ENCODE data around the gene ARSG. TPM values are rescaled to one million over a fixed set of nuclear protein-coding genes. Genes with fewer than 3 reads are reported as not detected.

The ARSG gene
- polyA plus RNA-seq, 1 of the 3 experiments (the other 2 are of a cell fraction), result 0.41 TPM

DNA sequence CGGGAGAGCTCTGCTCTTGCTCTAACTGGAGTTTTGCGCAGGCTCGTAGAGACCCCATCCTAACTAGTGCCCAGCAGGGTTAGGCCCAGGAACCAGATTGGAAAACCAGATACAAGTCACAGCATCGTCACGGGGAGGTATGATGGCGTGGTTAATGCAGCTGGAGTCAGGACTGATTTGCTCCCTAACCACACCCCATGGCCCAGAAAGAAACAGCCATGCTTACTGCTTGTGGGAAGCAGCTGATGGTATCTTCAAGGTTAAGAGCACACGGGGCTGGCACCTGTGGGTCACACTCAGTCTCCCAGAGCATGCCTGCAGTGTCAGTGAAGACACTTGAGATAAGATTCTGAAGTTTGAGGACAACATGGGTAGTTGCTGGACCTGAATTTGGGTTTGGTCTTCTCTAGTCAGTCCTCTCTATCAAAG lies 105.8 kb downstream of the ARSG start:
- no peak overlapping the region for H3K27ac ChIP-seq (ENCODE audit: low read depth in 2 of 2, low read length in 1 of 2)
- H4K20me1 ChIP-seq (ENCODE audit: insufficient read depth), result no peaks in the 10 kb centered on the region
- DNase-seq, result no peak
- H3K4me3 ChIP-seq (ENCODE audit: low read depth in 2 of 2, low read length in 1 of 2), result no peak overlapping the region
- TF ChIP-seq, protein P1, sequence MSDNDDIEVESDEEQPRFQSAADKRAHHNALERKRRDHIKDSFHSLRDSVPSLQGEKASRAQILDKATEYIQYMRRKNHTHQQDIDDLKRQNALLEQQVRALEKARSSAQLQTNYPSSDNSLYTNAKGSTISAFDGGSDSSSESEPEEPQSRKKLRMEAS (IDR thresholded peaks at IDR 0.05; ENCODE audit: low read depth), result no peak
- TF ChIP-seq, protein P2, sequence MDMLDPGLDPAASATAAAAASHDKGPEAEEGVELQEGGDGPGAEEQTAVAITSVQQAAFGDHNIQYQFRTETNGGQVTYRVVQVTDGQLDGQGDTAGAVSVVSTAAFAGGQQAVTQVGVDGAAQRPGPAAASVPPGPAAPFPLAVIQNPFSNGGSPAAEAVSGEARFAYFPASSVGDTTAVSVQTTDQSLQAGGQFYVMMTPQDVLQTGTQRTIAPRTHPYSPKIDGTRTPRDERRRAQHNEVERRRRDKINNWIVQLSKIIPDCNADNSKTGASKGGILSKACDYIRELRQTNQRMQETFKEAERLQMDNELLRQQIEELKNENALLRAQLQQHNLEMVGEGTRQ (IDR thresholded peaks at IDR 0.05; ENCODE audit: borderline replicate concordance, low read depth, low read length), result no peak
- TF ChIP-seq FOSL2 (IDR thresholded peaks at IDR 0.05; ENCODE audit: borderline replicate concordance, low read depth), result no peak
- TF ChIP-seq EZH2phosphoT487 (IDR thresholded peaks at IDR 0.05; ENCODE audit: borderline replicate concordance, low read depth), result no peak
- TF ChIP-seq, protein P3, sequence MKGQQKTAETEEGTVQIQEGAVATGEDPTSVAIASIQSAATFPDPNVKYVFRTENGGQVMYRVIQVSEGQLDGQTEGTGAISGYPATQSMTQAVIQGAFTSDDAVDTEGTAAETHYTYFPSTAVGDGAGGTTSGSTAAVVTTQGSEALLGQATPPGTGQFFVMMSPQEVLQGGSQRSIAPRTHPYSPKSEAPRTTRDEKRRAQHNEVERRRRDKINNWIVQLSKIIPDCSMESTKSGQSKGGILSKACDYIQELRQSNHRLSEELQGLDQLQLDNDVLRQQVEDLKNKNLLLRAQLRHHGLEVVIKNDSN (IDR thresholded peaks at IDR 0.05; ENCODE audit: borderline replicate concordance, low read depth), result no peak
- TF ChIP-seq ELF1 (IDR thresholded peaks at IDR 0.05), result no peak
- no peak for TF ChIP-seq MXI1 (IDR thresholded peaks at IDR 0.05; ENCODE audit: low read depth, low read length)
- no peak for TF ChIP-seq NFIC (IDR thresholded peaks at IDR 0.05; ENCODE audit: borderline replicate concordance)
- no peak overlapping the region for H3K9ac ChIP-seq
- no peaks in the 10 kb centered on the region for H3K9me3 ChIP-seq
- peaks cover 3 to 5% of the 10 kb centered on the region in 2 experiments; a peak in 2 of 4 replicates for H3K4me1 ChIP-seq (ENCODE audit: control insufficient read depth in 1 of 2, insufficient read depth in 2 of 2, low read depth in 1 of 2, low read length in 1 of 2)
- H3K27me3 ChIP-seq (ENCODE audit: insufficient read depth), result no peaks in the 10 kb centered on the region
- no peak overlapping the region for H2AFZ ChIP-seq (ENCODE audit: low read depth)
- ChIA-PET CTCF (interaction anchor here (0.7 to 1.1 kb wide), 3 partner anchors 27 to 286 kb away, joined by 3 to 4 read pairs (median 3); no protein-coding TSS in a partner anchor), POLR2A (no interaction called here)
- H3K79me2 ChIP-seq (ENCODE audit: insufficient read depth), result no peaks in the 10 kb centered on the region
- H3K9me2 ChIP-seq, result no peaks in the 10 kb centered on the region
- no peaks in the 10 kb centered on the region for H3F3A ChIP-seq (replicated peaks; ENCODE audit: insufficient read depth)
- 48% methylated on average over 7 of the region's 7 CpGs for WGBS (ENCODE audit: low lambda C conversion rate)
- H3K4me2 ChIP-seq, result no peak overlapping the region
- H3K36me3 ChIP-seq (replicated peaks in 1 of 2; ENCODE audit: control insufficient read depth in 1 of 2, insufficient read depth in 2 of 2, low read length in 1 of 2), result no peaks in the 10 kb centered on the region

DNA sequence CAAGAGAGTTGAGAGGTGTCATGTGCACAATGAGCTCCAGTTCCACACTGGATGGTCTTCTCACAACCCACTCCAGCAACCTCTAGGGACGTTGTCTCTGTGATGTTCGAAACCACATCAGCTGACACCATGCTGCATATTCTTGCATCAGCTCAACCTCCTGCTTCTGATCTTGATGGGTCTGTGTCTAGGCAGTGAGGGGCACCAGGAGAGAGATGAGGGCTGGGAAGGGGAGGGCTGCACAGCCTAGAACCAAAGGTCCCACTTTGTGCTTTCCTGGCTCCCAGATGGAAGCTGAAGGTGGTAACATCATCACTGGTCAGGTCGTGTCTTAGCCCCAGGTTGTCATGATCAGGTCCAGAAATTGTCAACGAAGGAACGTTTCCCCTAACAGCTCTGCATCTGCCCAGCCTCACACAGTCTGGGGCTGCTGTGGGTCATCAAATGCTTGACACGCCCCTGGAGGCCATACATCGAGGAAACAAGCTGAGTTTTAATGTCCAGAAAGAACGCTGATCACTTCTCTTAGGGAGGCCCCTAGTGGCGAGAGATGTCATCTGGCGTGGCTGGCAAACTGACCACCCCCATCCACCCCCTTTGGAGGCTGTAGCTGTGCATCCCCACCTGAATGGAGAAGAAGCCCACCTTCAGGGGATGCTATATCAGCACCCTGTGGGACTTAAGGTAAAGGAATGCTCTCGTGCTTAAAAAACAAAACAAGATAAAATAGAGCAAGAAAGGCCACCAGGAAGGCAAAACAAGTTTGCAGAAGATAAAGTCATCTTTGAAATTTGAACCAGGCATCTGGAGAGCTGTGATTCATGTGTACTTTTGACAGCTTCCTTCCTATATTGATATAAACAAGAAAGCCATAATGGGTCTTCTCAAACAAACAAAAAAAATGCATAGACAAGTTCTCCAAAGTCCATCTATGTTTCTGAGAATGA lies 107.7 kb downstream of the ARSG start:
- Histone ChIP-seq H3F3A (replicated peaks; ENCODE audit: insufficient read depth) (no peaks in the 10 kb centered on the region), H3K79me2 (ENCODE audit: insufficient read depth) (no peaks in the 10 kb centered on the region), H3K4me2 (no peak overlapping the region; the same call in 1 of the 2 replicates), H3K9ac (no peak overlapping the region), H3K4me3 (ENCODE audit: low read depth in 2 of 2, low read length in 1 of 2) (no peak overlapping the region; a peak in 1 of 4 replicates), H3K9me2 (no peaks in the 10 kb centered on the region), H2AFZ (ENCODE audit: low read depth) (no peak overlapping the region), H3K27me3 (ENCODE audit: insufficient read depth) (no peaks in the 10 kb centered on the region), H3K27ac (ENCODE audit: low read depth in 2 of 2, low read length in 1 of 2) (no peak overlapping the region), H3K36me3 (replicated peaks in 1 of 2; ENCODE audit: control insufficient read depth in 1 of 2, insufficient read depth in 2 of 2, low read length in 1 of 2) (no peaks in the 10 kb centered on the region), H3K9me3 (no peaks in the 10 kb centered on the region), H4K20me1 (ENCODE audit: insufficient read depth) (no peaks in the 10 kb centered on the region), H3K4me1 (ENCODE audit: control insufficient read depth in 1 of 2, insufficient read depth in 2 of 2, low read depth in 1 of 2, low read length in 1 of 2) (peaks cover 3 to 5% of the 10 kb centered on the region in 2 experiments; a peak in 2 of 4 replicates)
- DNase-seq, result peak; percentile 86
- POLR2A ChIA-PET, result interaction anchor here (1.0 kb wide), 1 partner anchor 113 kb away, joined by 3 read pairs; the partner anchor contains the start of gene PRKAR1A
- 16% methylated on average over 11 of the region's 11 CpGs for WGBS (ENCODE audit: low lambda C conversion rate)
- CTCF ChIA-PET, result interaction anchor here (0.5 to 4.0 kb wide), 63 partner anchors 8 to 896 kb away, joined by 3 to 49 read pairs (median 5); partner anchors contain the start of genes AMZ2, ARSG, SLC16A6 and WIPI1
- TF ChIP-seq YY1 (IDR thresholded peaks at IDR 0.05; ENCODE audit: low read depth), result no peak
- no peak for TF ChIP-seq MXI1 (IDR thresholded peaks at IDR 0.05; ENCODE audit: low read depth, low read length)
- no peak for TF ChIP-seq MEF2A (IDR thresholded peaks at IDR 0.05; ENCODE audit: borderline replicate concordance, low read depth)
- no peak for TF ChIP-seq TEAD4 (IDR thresholded peaks at IDR 0.05; ENCODE audit: borderline replicate concordance, insufficient read depth)
- TF ChIP-seq TAF1 (IDR thresholded peaks at IDR 0.05; ENCODE audit: borderline replicate concordance, low read depth, low read length), result no peak
- no peak for TF ChIP-seq JUND (IDR thresholded peaks at IDR 0.05)
- TF ChIP-seq, protein P4, sequence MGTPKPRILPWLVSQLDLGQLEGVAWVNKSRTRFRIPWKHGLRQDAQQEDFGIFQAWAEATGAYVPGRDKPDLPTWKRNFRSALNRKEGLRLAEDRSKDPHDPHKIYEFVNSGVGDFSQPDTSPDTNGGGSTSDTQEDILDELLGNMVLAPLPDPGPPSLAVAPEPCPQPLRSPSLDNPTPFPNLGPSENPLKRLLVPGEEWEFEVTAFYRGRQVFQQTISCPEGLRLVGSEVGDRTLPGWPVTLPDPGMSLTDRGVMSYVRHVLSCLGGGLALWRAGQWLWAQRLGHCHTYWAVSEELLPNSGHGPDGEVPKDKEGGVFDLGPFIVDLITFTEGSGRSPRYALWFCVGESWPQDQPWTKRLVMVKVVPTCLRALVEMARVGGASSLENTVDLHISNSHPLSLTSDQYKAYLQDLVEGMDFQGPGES (IDR thresholded peaks at IDR 0.05; ENCODE audit: low read depth, low read length), result no peak
- TF ChIP-seq, protein P3 (IDR thresholded peaks at IDR 0.05; ENCODE audit: borderline replicate concordance, low read depth), result no peak
- TF ChIP-seq GABPA (IDR thresholded peaks at IDR 0.05; ENCODE audit: low read depth), result no peak
- TF ChIP-seq, protein P2 (IDR thresholded peaks at IDR 0.05; ENCODE audit: borderline replicate concordance, low read depth, low read length), result no peak
- no peak for TF ChIP-seq RCOR1 (IDR thresholded peaks at IDR 0.05; ENCODE audit: low read length)
- TF ChIP-seq, protein P5, sequence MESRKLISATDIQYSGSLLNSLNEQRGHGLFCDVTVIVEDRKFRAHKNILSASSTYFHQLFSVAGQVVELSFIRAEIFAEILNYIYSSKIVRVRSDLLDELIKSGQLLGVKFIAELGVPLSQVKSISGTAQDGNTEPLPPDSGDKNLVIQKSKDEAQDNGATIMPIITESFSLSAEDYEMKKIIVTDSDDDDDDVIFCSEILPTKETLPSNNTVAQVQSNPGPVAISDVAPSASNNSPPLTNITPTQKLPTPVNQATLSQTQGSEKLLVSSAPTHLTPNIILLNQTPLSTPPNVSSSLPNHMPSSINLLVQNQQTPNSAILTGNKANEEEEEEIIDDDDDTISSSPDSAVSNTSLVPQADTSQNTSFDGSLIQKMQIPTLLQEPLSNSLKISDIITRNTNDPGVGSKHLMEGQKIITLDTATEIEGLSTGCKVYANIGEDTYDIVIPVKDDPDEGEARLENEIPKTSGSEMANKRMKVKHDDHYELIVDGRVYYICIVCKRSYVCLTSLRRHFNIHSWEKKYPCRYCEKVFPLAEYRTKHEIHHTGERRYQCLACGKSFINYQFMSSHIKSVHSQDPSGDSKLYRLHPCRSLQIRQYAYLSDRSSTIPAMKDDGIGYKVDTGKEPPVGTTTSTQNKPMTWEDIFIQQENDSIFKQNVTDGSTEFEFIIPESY (IDR thresholded peaks at IDR 0.05; ENCODE audit: borderline replicate concordance, low read depth), result no peak

Measured in SK-N-SH (cell line).